SK-N-MC (cell line): ENCODE data around the gene NLGN3.

Experiments used
- EZH2 ChIP-seq: fragments of 200-600 bp; sonication (generic); IDR thresholded peaks from one replicate; pipeline ENCODE4 v1.6.1; 2017; ENCODE audit warnings: antibody characterized with exemption
- POLR2AphosphoS5 ChIP-seq: IDR thresholded peaks from 2 replicates; pipeline ENCODE4 v1.6.1; 2012; ENCODE audit warnings: mild to moderate bottlenecking, low read depth, low read length, borderline replicate concordance

GRCh38 chrX:71128166-71128833, 16.3 kb upstream of the NLGN3 start:
- TF ChIP-seq EZH2 = no peak
- no peak for TF ChIP-seq POLR2AphosphoS5
